Duodenal mucosa (tissue), 2 donors: Measurements from ENCODE around the gene TMEM170B.

Source experiments
- H3K27ac ChIP-seq: one replicate; pipeline ENCODE4 v1.7.0; 2013; ENCODE audit warnings: low read depth, low read length
- H3K27me3 ChIP-seq, 2 donors: one replicate each; pipeline ENCODE4 v1.7.0; 2013; ENCODE audit warnings: low read length in 2 of 2, control low read depth in 1 of 2; ENCODE audit not compliant: insufficient read depth in 2 of 2, control insufficient read depth in 1 of 2
- H3K36me3 ChIP-seq, 2 donors: one replicate each; pipeline ENCODE4 v1.7.0; 2013; ENCODE audit warnings: low read length in 2 of 2, control low read depth in 1 of 2; ENCODE audit not compliant: insufficient read depth in 2 of 2, control insufficient read depth in 1 of 2
- H3K4me1 ChIP-seq, 2 donors: one replicate each; pipeline ENCODE4 v1.7.0; 2013; ENCODE audit warnings: low read length in 2 of 2, control low read depth in 1 of 2; ENCODE audit not compliant: insufficient read depth in 2 of 2, control insufficient read depth in 1 of 2
- H3K4me3 ChIP-seq, 2 donors: one replicate each; pipeline ENCODE4 v1.7.0; 2013; ENCODE audit warnings: low read length in 2 of 2, low read depth in 1 of 2
- H3K9ac ChIP-seq, 2 donors: one replicate each; pipeline ENCODE4 v1.7.0; 2013; ENCODE audit warnings: low read length in 2 of 2, low read depth in 1 of 2
- H3K9me3 ChIP-seq, 2 donors: one replicate each; pipeline ENCODE4 v1.7.0; 2013; ENCODE audit warnings: low read length in 2 of 2, control low read depth in 1 of 2; ENCODE audit not compliant: control insufficient read depth in 1 of 2

TMEM170B gene

DNA sequence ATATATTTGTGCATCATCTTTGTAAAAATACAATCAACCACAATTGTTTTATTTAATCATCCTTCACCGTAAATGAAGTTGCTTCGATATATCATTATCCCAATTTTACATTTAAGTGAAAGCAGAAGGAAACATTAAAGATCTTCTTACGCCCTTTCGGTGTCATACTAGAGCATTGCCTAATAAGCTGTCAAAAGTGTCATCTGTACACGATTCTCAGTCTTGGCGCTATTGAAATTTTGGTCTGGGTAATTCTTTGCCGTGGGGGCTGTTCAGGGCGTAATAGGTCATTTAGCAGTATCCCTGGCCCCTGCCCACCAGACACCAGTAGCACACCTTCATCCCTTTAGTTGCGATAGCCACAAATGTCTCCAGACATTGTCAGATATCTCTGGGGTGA is 40.4 kb upstream of the TMEM170B start:
- no peaks in the 10 kb centered on the region for H3K27me3 ChIP-seq
- no peaks in the 10 kb centered on the region for H3K9me3 ChIP-seq
- H3K4me1 ChIP-seq, result no peaks in the 10 kb centered on the region
- no peak overlapping the region for H3K9ac ChIP-seq
- H3K4me3 ChIP-seq, result no peak overlapping the region
- H3K36me3 ChIP-seq, result no peaks in the 10 kb centered on the region
- no peak overlapping the region for H3K27ac ChIP-seq

DNA sequence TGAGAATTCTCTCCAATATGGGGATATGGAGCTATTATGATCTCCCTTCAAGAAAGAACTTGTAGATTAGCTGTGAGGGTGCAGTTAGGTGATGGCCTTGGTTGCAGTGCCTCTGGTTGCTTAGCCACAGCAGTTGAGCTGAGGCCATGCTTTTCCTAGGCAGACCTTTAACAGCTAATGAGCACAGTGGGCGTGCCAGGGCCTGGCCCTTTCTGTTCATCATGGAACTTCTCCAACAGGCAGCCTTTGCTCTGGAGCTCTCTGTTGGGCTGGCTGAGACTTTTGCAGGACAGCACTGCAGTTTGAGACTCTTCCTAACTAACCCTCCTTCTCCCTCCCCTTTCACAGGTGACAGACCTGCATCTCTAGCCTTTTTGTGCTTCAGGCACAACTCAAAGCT is 39.7 kb upstream of the TMEM170B start:
- no peaks in the 10 kb centered on the region for H3K4me1 ChIP-seq
- no peak overlapping the region for H3K27ac ChIP-seq
- H3K9me3 ChIP-seq, result no peaks in the 10 kb centered on the region
- H3K36me3 ChIP-seq, result no peaks in the 10 kb centered on the region
- H3K4me3 ChIP-seq, result no peak overlapping the region
- no peak overlapping the region for H3K9ac ChIP-seq
- no peaks in the 10 kb centered on the region for H3K27me3 ChIP-seq

DNA sequence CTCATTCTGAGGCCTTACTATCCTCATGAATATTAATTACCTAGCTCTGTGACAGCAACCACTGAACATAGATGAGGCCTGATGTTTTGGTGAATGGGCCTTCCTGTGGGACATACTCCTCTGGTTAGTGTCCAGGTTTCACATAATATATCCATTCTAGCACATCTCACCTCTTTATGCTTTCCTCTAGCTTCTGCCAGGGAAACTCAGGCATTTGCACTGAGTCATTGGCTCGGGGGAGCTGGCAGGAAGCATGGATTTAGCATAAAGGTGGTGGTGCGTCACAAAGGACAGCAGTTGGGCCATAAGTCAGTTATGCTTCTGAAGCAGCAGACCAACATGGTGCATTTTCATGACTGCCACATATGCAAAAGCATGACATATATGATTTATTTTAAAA is 37.5 kb upstream of the TMEM170B start:
- no peaks in the 10 kb centered on the region for H3K9me3 ChIP-seq
- H3K27ac ChIP-seq, result no peak overlapping the region
- no peaks in the 10 kb centered on the region for H3K27me3 ChIP-seq
- H3K4me1 ChIP-seq, result no peaks in the 10 kb centered on the region
- no peaks in the 10 kb centered on the region for H3K36me3 ChIP-seq
- no peak overlapping the region for H3K4me3 ChIP-seq
- no peak overlapping the region for H3K9ac ChIP-seq

DNA sequence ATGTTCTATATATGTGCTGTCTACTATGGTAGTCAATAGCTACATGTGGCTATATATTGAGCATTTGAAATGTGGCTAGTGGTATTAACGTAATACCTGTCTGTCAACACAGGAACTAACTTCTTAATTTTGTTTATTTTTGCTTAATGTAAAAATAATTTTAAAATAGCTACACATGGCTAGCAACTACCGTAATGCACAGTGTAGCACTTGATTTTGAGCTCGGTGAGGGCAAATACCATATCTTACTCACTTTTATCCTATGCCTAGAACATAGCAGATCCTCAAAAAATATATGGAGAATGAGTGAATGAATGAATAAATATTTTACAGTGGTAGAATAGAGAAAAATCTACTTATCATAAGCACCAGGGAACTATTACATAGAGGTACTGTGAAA is 28.1 kb upstream of the TMEM170B start:
- no peaks in the 10 kb centered on the region for H3K27me3 ChIP-seq
- no peak overlapping the region for H3K9ac ChIP-seq
- H3K36me3 ChIP-seq, result no peaks in the 10 kb centered on the region
- H3K4me3 ChIP-seq, result no peak overlapping the region
- no peaks in the 10 kb centered on the region for H3K4me1 ChIP-seq
- H3K9me3 ChIP-seq, result no peaks in the 10 kb centered on the region
- H3K27ac ChIP-seq, result no peak overlapping the region

DNA sequence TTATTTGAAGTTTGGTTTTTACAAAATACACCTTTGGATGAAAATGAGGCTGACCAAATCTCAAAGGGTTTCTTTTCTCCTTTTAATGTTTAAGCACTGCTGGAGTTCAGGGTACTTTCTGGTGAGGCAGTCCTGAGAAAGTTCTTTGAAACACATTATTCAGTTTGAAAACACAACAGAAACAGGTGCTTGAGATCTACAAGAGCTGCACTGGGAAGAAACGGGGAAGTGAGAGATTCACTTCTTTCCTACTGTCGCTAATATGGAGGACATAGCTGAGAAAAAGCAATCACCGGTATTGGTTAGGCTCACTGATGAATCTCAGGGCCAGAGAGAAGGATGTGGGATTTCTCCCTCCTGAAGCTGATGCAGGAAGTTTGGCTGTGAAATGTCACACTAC is 22.9 kb upstream of the TMEM170B start:
- no peaks in the 10 kb centered on the region for H3K36me3 ChIP-seq
- H3K9ac ChIP-seq, result no peak overlapping the region
- H3K4me1 ChIP-seq, result no peaks in the 10 kb centered on the region
- no peaks in the 10 kb centered on the region for H3K27me3 ChIP-seq
- no peak overlapping the region for H3K4me3 ChIP-seq
- peaks cover 0 to 11% of the 10 kb centered on the region in 2 donors for H3K9me3 ChIP-seq
- H3K27ac ChIP-seq, result no peak overlapping the region

DNA sequence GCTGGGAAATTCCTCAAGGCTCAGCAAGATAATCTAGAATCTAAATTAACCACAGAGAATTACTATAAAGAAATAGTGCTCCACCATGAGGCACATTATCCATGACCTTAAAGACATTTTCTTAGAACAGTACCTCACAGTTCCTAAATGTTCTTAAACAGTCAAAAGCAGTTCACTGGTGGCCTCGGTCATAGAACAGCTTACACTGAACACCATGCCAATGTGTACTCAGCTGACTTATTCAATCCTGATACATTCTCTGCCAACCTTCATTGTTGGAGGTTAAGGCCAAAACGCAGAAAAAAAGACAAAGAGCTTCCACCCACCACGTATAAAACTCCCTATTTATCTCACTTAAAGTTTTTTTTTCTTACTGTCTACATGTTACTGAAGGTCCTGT is 21.8 kb upstream of the TMEM170B start:
- Histone ChIP-seq H3K27ac (no peak overlapping the region), H3K27me3 (no peaks in the 10 kb centered on the region), H3K9ac (no peak overlapping the region), H3K36me3 (no peaks in the 10 kb centered on the region), H3K4me3 (no peak overlapping the region), H3K9me3 (peaks cover 0 to 11% of the 10 kb centered on the region in 2 donors), H3K4me1 (no peaks in the 10 kb centered on the region)

DNA sequence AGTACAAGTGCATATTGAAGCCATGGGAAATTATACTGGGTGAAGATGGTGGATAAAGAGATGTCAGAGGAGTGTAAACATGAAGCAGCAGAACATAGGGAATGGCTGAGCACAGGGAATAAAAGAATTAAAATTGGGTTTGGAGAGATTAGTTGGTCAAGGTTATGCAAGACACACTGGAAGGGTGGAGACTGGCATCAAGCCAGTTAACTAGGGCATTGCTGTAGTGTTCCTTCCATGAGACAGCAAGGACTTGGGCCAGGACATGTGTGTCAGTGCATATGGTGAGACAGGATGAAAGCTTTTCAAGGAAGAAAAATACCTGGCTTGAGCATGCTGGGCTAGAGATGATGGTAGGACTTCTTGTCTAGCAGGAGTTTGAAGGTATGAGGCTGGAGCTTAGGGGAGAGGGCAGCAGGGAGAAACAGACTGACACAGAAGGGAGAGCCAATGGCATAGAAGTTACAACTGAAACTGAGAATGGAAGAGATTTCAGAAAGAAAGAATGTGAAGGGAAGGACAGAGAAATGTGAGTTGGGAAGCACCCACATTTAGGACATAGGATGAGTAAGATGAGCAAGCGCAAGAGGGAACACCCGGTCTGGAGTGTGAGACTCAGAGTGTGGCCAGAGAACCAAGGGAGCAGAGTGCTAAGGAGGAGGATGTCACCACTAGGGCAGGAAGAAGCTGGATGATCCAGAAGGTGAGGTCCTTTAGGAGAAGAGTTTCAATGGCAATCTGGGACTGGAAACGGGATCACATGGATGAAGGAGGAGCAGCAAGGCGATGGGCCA is 14.5 kb upstream of the TMEM170B start:
- no peaks in the 10 kb centered on the region for H3K4me1 ChIP-seq
- H3K9me3 ChIP-seq, result peaks cover 0 to 5% of the 10 kb centered on the region in 2 donors
- no peaks in the 10 kb centered on the region for H3K27me3 ChIP-seq
- no peak overlapping the region for H3K4me3 ChIP-seq
- no peak overlapping the region for H3K9ac ChIP-seq
- H3K27ac ChIP-seq, result no peak overlapping the region
- H3K36me3 ChIP-seq, result no peaks in the 10 kb centered on the region

DNA sequence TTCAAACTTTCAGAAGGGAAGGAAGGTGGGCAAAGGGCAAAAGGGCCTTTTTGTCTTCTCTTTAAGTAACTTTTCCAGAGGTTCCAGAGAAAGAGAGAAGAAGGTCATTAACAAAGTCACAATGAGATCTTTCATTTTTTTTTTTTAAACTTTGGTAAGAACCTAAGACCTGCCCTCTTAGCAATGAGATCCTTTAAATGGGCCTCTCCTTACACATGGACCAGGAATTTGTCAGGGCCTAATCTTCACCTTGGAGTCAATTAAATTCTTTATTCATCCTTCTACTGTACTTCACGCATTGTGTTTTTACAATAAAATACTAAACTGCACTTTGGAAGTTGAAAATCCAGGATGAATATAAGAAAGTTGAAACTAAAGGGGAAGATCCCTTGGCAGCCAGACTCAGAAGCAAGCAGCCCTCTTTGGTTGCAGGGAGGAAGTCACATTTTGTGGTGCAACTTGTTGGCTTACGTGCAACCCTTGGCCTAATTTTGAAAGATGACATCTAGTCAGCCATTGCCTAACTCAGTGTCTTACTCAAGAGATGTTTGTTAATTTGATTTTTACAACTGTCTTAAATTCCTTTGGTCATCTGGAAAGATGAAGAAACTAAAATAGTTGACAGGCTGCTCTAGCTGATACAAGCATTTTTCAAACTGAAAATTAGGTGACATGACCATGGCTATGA is 11.9 kb upstream of the TMEM170B start:
- Histone ChIP-seq H3K4me3 (no peak overlapping the region), H3K36me3 (no peaks in the 10 kb centered on the region), H3K27me3 (no peaks in the 10 kb centered on the region), H3K9ac (no peak overlapping the region), H3K9me3 (no peaks in the 10 kb centered on the region), H3K27ac (no peak overlapping the region), H3K4me1 (no peaks in the 10 kb centered on the region)

DNA sequence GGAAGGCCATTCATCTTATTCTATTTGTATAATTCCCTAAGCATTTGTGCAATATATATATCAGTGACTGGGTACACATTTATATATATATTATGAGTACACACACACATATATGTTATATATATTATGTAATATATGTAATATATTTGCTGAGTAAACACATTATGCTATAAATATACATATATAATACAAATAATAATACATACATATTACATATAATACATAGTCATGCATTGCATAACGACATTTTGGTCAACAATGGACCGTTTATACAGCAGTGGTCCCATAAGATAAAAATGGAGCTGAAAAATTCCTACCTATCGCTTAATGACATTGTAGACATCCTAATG is 11.4 kb upstream of the TMEM170B start:
- Histone ChIP-seq H3K9ac (no peak overlapping the region), H3K4me3 (no peak overlapping the region), H3K9me3 (no peaks in the 10 kb centered on the region), H3K36me3 (no peaks in the 10 kb centered on the region), H3K27me3 (no peaks in the 10 kb centered on the region), H3K4me1 (no peaks in the 10 kb centered on the region), H3K27ac (no peak overlapping the region)

DNA sequence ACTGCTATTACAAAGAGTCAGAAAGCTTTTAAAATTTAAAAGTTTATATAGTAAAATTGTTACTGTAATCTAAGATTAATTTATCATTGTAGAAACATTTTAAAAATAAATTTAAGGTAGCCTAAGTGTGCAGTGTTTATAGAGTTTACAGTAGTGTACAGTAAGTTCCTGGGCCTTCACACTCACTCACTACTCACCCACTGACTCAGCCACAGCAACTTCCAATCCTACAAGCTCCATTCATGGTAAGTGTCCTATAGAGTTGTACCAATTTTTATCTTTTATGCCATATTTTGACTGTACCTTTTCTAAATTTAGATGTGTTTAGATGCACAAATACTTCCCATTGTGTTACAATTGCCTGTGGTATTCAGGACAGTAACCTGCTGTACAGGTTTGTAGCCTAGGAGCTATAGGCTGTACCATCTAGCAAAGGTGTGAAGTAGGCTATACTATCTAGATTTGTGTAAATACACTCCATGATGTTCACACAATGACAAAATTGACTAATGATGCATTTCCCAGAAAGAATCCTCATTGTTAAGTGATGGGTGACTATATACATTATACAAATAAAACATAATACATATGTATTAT is 10.2 kb upstream of the TMEM170B start:
- Histone ChIP-seq H3K27me3 (no peaks in the 10 kb centered on the region), H3K27ac (no peak overlapping the region), H3K4me1 (no peaks in the 10 kb centered on the region), H3K36me3 (no peaks in the 10 kb centered on the region), H3K9ac (no peak overlapping the region), H3K9me3 (no peaks in the 10 kb centered on the region), H3K4me3 (no peak overlapping the region)
